IPS DF 19.7 (cell line): Measurements from ENCODE around the gene RND1.

Experiments used
- DNase-seq: peaks from one replicate; pipeline ENCODE4 v3.0.0-alpha.2; 2013; ENCODE audit warnings: low read depth, low spot score

RND1 gene

DNA sequence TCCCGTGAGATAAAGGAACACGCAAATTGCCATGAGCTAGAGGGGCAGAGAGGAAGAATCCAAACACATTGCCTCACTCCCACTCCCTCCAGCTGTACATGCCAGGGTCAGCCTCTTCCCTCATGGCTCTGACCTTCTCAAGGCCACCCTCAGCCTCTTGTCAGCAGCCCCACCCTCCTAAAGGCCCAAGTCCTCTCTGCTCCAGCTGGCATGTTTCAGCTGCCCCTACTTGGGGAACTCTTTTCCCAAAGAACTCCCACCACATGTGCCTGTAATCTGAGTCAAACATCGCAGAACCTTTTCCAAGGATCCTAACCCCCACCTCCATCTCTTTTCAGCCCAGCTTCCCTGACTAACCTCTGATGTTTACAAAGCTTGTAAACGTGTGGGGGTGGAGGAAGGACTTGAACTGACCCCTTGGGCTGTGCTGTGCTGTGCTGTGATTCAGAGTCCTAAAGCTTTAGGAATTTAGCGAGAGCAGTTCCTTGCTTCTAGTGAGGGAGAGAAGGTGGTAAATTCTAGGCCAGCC lies 54.7 kb downstream of the RND1 start:
- no peak for DNase-seq

DNA sequence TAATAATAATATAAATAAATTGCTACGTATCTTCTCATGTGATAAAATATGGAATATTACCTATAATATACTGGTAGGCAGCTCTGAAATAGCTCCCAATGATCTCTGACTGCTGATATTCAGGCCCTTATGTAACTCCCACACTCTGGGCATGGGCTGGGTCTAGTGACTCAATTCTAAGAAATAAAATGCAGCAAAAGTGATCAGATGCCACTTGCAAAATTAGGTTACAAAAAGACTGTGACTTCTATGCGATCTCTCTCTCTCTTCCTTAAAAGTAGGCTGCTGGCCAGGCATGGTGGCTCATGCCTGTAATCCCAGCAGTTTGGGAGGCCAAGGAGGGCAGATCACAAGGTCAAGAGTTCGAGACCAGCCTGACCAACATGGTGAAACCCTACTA lies 57.7 kb downstream of the RND1 start:
- no peak for DNase-seq
